Choroid plexus epithelial cell (primary cell): Measurements from ENCODE around the gene TTC7B.

Experiments used
- DNase-seq: peaks from one replicate; pipeline ENCODE4 v3.0.0-alpha.2; 2010; ENCODE audit warnings: low read depth
- H3K4me3 ChIP-seq: 2 replicates; pipeline ENCODE4 v1.5.1; 2011; ENCODE audit warnings: low read depth, mild to moderate bottlenecking, control low read depth, low read length, moderate library complexity
- CTCF ChIP-seq: conservative IDR thresholded peaks from 2 replicates; pipeline ENCODE4 v1.5.1; 2011; ENCODE audit warnings: low read depth, mild to moderate bottlenecking, control low read depth, inconsistent platforms, low read length, moderate library complexity

TTC7B gene

GRCh38 chr14:90613453-90613852, 202.8 kb downstream of the TTC7B start:
- no peak for DNase-seq
- no peak for TF ChIP-seq CTCF
- H3K4me3 ChIP-seq: no peak overlapping the region

GRCh38 chr14:90612801-90613200, 203.4 kb downstream of the TTC7B start:
- no peak for DNase-seq
- no peak overlapping the region for H3K4me3 ChIP-seq
- TF ChIP-seq CTCF: no peak

GRCh38 chr14:90611936-90612335, 204.3 kb downstream of the TTC7B start:
- peak; percentile 30 for DNase-seq
- no peak for TF ChIP-seq CTCF
- no peak overlapping the region for H3K4me3 ChIP-seq

- H3K4me3 ChIP-seq: no peak overlapping the region
- no peak for DNase-seq
- TF ChIP-seq CTCF: no peak
Measured at GRCh38 chr14:90611501-90611900, 204.7 kb downstream of the TTC7B start.

GRCh38 chr14:90610346-90611040, 205.7 kb downstream of the TTC7B start:
- no peak for TF ChIP-seq CTCF
- H3K4me3 ChIP-seq: no peak overlapping the region
- DNase-seq: no peak

- TF ChIP-seq CTCF: no peak
- DNase-seq: no peak
- H3K4me3 ChIP-seq: no peak overlapping the region
Measured at GRCh38 chr14:90609376-90609775, 206.9 kb downstream of the TTC7B start.

GRCh38 chr14:90608929-90609341, 207.3 kb downstream of the TTC7B start:
- DNase-seq: peak; percentile 24
- TF ChIP-seq CTCF: no peak

More at GRCh38 chr14:90608929-90609341, 207.3 kb downstream of the TTC7B start:
- no peak overlapping the region for H3K4me3 ChIP-seq
